Urothelium cell line (cell line): ENCODE results near the gene CEP250.

Experiments
- DNase-seq: peaks from one replicate; pipeline ENCODE4 v3.0.0; 2011; ENCODE audit warnings: low spot score, mixed read lengths
- FAIRE-seq: peaks from 2 replicates; lab custom pipeline; 2011; peaks lifted over from hg19 to GRCh38; lab: Jason Lieb, UNC

CEP250 gene

DNA sequence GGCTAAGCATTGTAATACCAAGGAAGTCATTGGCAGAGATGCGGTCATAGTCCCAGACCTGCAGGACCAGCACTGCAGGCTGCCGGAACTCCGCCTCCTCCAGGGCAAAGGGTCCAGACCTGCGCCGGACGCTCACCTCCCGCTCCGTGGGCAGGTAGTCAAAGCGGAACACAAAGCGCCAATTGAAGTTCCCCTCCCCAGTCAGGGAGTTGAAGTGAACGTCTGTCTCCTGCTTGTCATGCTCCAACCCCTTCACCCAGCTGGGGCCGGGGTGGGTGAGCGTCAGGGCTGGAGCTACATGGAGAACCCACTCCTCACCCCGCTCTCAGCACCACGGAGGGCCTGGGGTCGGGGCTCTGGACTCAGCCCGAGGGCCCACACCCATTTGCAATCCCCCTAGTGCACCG, 104.7 kb downstream of the CEP250 start:
- no peak for DNase-seq
- no peak for FAIRE-seq

DNA sequence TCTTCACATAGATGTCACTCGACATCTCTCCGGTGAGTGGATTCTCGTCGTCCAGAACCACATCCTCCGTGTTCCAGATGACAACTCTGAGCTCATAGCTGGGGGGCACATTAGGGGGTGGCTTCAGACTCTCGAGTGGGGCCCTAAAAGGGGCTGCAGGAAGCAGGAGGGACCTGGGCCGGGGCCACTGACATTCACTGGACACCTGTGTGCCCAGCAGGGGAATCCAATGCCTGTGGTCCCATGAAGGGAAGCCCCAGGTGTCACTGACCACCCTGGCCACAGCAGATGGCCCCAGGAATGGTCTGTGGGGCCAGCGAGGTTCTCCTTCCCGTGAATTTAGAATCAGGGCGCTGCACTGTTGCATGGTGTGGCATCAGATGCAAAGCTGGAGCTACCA, 105.1 kb downstream of the CEP250 start:
- DNase-seq = no peak
- FAIRE-seq = no peak

DNA sequence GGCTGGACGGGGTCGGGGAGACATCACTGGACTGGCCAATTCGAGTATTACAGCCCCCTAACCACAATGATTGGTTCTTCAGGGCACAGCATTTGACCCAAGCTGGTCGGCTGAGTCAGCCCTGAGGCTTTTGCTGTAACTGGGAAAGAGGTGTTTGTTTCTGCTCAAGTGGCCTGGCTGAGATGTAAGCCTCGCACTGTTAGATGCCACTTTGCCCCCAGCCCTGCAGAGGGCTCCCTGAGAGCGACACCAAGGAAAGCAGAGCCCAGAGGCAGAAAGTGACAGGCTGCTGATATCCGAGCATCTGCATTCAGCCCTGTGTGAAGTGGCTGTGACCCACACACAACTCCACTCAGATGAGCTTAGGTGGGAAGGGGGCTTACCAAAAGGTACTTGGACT, 105.9 kb downstream of the CEP250 start:
- DNase-seq (no peak), FAIRE-seq (no peak)

DNA sequence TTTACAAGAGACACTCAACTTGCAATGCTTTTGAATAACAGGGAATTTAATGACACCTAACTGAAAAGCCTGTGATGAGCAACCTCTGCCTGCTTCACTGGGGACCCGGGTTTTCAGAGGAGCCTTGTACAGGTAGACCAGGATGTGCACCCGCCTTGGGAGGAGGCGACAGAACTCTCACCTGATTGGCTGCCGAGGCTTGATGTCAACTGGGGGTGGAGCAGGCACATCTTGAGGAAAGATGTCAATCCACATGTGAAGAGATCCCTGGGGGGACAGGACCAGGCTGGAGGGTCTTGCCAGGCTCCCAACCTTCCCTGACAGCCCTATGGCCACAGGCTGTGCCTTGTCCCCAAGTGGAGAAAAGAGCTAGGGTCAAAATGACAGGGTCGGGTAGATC, 106.3 kb downstream of the CEP250 start:
- FAIRE-seq = no peak
- DNase-seq = no peak

DNA sequence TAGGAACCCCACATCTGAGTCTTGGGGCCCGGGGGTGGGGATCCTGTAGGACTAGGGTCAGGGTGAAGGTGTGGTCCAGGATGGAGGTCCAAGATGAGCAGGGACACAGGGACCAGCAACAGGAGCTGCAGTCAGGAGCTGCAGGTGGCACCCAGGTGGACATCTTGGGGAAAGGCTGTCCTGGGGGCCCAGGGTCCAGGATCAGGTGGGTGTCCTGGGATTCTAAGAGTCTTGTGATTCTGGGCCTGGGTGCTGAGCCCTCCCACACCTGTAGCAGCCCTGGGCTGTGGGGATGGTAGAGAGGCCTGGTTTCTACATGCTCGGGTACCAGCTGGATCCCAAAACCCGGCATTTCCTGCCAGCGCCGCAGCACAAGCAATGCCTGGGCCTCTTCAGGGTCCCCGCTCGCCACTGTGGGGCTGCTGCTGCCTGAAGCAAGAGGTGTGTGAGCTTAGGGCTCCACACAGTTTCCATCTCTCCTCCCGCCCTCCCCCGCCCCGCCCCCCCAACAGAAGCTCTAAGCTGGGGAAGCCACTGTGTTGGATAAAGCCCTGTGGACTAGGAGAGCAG, 107.2 kb downstream of the CEP250 start:
- FAIRE-seq = no peak
- no peak for DNase-seq

DNA sequence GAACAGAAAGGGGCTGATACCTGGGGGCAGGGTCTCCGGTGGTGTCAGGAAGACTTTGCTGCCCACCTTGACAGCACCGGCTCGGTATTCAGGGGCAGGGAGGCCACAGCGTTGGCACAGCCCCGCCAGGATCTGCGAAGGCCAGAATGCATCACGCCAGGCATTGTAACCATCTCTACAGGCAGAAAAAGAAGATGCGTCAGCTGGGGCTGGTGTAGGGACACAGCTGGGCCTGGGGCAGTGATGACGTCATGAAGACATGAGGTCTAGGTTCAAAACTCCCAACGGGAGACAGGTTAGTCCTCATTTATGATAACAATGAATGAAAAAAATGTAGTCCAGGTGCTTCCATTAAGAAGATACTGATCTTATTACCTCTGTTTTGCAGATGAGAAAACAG, 108.4 kb downstream of the CEP250 start:
- DNase-seq (no peak), FAIRE-seq (no peak)

DNA sequence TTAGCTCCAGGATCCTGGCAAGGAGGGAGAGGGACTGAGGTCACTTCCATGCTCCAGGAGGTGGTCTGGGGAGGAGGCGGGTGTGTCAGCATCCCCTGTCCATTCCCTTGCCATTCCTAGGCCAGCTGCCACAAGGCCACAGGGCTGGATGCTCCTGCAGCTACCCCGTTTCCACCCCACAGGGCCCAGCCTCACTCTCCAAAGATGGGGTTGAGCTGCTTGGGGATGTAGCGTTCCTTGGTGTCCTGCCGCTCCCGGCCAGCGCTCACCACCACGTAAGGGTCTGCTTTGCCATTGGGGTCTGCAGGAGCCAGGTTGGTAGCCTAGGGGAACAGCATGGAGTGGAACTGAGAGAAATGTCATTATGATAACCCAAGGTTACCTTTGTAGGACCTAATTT, 109.5 kb downstream of the CEP250 start:
- FAIRE-seq = no peak

DNA sequence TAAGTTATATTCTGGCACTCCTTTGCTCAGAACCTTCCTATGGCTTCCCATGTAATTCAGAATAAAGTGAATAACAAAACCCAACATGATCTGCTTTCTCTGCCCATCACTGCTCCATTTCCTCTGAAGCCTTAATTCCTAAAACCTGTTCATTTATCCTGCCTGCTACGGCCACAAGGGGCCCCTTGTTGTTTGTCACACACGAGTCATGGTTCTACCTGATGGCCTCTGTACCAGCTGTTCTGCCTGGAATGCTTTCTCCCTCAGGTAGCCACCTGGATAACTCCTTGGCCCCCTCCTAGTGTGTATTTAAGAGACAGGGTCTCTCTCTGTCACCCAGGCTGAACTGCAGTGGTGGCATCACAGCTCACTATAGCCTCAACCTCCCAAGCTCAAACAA, 113.2 kb downstream of the CEP250 start:
- no peak for FAIRE-seq
- DNase-seq = peak; percentile 50

More for the DNA sequence above, 109.5 kb downstream of the CEP250 start:
- DNase-seq = no peak
